ENCODE measurements around the gene DDAH1. TPM values are rescaled to one million over a fixed set of nuclear protein-coding genes. Genes with fewer than 3 reads are reported as not detected.

DDAH1 gene
- total and polyA plus RNA-seq, 12 donors = 2.4 to 84.5 (median 58.4) TPM

DNA sequence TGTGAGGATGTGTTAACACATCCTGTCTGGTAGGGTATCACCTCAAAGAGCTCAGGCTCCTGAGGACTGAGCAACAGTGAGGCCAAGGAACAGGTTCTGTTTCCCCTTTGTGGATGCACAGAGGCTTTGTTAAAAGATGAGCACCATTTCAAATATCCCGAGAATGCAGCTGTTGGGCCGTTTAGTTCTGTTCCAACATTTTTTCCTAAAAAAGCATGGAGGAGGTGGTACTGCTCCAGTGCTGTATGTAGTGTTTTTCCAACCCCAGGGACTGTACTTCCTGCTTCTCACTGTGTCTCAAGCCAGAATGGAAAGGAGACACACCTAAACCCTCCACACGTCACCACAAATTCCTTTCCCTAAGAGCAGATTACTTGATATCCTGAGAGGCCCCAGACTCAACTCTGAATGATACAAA lies 134.7 kb downstream of the DDAH1 start:
- no peak for DNase-seq
- Histone ChIP-seq H3K4me1 (replicated peaks in 1 of 2) (peaks cover 7 to 11% of the 10 kb centered on the region in 2 donors), H3K4me3 (no peak overlapping the region), H3K36me3 (replicated peaks in 1 of 2) (no peaks in the 10 kb centered on the region), H3K27me3 (no peaks in the 10 kb centered on the region), H3K9me3 (replicated peaks in 1 of 3) (no peaks in the 10 kb centered on the region), H3K27ac (peak overlapping the region in 2 of 5 donors; percentile 13 to 61)
- TF ChIP-seq POLR2A (IDR thresholded peaks at IDR 0.05) (no peak), CTCF (IDR thresholded peaks at IDR 0.05) (no peak)
- intact Hi-C loops (cut with DNase I) = no loop called here
- 68 to 79% (median 74%) methylated on average over 3 of the region's 3 CpGs for WGBS, 4 donors

DNA sequence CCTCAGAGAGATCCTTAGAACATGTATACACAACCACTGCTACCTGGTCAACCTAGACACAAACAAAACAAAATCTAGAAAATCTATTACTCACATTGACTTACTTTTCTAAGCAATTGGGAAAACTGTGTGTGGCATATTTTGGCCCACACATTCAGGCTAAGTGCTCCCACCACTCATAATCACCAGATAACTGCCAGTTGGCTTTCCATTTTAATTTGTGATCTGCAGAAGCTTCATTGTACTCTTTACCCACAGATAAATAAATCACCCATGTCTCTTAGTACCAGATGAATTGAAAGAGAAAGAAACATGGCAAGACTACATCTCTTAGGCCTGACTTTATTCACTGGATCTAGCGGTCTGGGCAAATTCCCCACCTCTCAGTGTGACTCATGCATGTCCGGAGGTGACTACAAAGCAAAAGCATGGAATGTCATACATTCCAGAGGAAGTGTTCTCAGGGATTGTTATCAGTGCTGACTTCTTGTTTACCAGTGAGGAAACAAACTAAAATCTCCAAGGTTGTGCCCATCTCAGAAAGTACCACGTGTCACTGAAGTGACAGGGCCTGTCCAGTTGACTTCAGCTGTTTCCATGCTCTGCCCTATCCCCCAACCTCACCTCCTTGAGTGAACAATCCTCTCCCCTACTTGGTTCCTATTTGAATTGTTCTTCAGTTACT lies 136.1 kb downstream of the DDAH1 start:
- Histone ChIP-seq H3K4me1 (replicated peaks in 1 of 2) (peaks cover 7 to 11% of the 10 kb centered on the region in 2 donors), H3K36me3 (replicated peaks in 1 of 2) (no peaks in the 10 kb centered on the region), H3K9me3 (replicated peaks in 1 of 3) (no peaks in the 10 kb centered on the region), H3K4me3 (no peak overlapping the region), H3K27me3 (no peaks in the 10 kb centered on the region), H3K27ac (peak overlapping the region in 4 of 5 donors; percentile 43 to 77 (median 62))
- WGBS, 4 donors = 23 to 43% (median 34%) methylated on average over 3 of the region's 3 CpGs
- TF ChIP-seq CTCF (IDR thresholded peaks at IDR 0.05) (no peak), POLR2A (IDR thresholded peaks at IDR 0.05) (no peak)
- peak; percentile 32 to 87 (median 78) for DNase-seq
- intact Hi-C loops (cut with DNase I) = no loop called here

DNA sequence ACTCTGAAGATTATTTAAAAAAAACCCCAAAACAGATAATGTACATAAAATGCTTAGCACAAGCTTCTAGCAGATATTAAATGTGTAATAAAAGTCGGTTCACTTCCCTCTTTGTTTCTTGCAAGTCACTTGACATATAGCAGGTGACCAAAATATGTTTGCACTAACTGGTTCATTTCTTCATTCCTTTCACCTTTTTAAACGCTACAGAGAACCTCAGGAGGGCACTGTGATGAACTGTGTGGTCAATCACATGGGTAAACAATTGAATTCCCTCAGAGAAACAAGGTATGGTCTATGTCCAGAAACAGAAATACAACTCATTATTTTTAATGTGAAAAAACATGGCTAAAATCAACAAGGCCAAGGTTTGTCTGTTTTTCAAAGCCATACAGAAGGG lies 137.2 kb downstream of the DDAH1 start:
- DNase-seq = no peak
- TF ChIP-seq POLR2A (IDR thresholded peaks at IDR 0.05) (no peak), CTCF (IDR thresholded peaks at IDR 0.05) (no peak)
- H3K9me3 ChIP-seq (replicated peaks in 1 of 3) = no peaks in the 10 kb centered on the region
- H3K27ac ChIP-seq = no peak overlapping the region
- H3K27me3 ChIP-seq = no peaks in the 10 kb centered on the region
- no peaks in the 10 kb centered on the region for H3K36me3 ChIP-seq (replicated peaks in 1 of 2)
- peaks cover 7 to 11% of the 10 kb centered on the region in 2 donors for H3K4me1 ChIP-seq (replicated peaks in 1 of 2)
- intact Hi-C loops (cut with DNase I) = no loop called here
- no peak overlapping the region for H3K4me3 ChIP-seq
- WGBS, 4 donors = 65 to 95% (median 78%) methylated on average over 2 of the region's 2 CpGs

- Histone ChIP-seq H3K27me3 (no peaks in the 10 kb centered on the region), H3K4me3 (no peak overlapping the region), H3K9me3 (replicated peaks in 1 of 3) (no peaks in the 10 kb centered on the region), H3K4me1 (replicated peaks in 1 of 2) (peaks cover 7 to 11% of the 10 kb centered on the region in 2 donors), H3K36me3 (replicated peaks in 1 of 2) (no peaks in the 10 kb centered on the region), H3K27ac (no peak overlapping the region)
- no peak for DNase-seq
- WGBS, 4 donors = 93 to 98% (median 95%) methylated on average over 5 of the region's 5 CpGs
- TF ChIP-seq POLR2A (IDR thresholded peaks at IDR 0.05) (no peak), CTCF (IDR thresholded peaks at IDR 0.05) (no peak)
- intact Hi-C loops (cut with DNase I) = no loop called here
Measured at GRCh38 chr1:85326851-85327250, 138.1 kb downstream of the DDAH1 start.
